Activated CD4-positive, alpha-beta T cell treated with anti-CD3 and anti-CD28 coated beads for 24 hours (primary cell): ENCODE data around the gene NUCB1.

ENCODE experiments used
- DNase-seq, 2 donors: peaks; one replicate each; pipeline ENCODE4 v3.0.0-alpha.2; 2020; ENCODE audit warnings: low read depth in 2 of 2

The NUCB1 gene

GRCh38 chr19:48962029-48962848, 62.1 kb downstream of the NUCB1 start:
- DNase-seq = no peak

DNA sequence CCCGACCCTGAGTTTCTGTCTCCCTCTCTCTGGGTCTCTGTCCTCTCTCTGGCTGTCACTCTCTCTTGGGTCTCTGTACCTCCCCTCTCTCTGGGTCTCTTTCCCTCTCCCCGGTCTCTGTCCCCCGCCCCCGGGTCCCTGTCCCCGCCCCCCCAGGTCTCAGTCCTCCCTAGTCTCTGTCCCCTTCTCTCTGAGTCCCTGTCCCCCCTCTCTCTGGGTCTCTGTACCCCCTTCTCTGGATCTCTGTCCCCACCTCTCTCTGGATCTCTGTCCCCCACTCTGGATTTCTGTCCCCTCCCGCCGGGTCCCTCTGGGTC, 62.7 kb downstream of the NUCB1 start:
- DNase-seq = no peak

GRCh38 chr19:48963371-48964204, 63.5 kb downstream of the NUCB1 start:
- DNase-seq = peak; percentile 43 to 66

GRCh38 chr19:48964205-48965039, 64.3 kb downstream of the NUCB1 start:
- no peak for DNase-seq

GRCh38 chr19:48965040-48965805, 65.1 kb downstream of the NUCB1 start, which contains the start of gene FTL:
FTL (plus strand) TSS chr19:48965309; CDS start chr19:48965508, 199 bp downstream.
- DNase-seq = peak; percentile 85 to 89

DNA sequence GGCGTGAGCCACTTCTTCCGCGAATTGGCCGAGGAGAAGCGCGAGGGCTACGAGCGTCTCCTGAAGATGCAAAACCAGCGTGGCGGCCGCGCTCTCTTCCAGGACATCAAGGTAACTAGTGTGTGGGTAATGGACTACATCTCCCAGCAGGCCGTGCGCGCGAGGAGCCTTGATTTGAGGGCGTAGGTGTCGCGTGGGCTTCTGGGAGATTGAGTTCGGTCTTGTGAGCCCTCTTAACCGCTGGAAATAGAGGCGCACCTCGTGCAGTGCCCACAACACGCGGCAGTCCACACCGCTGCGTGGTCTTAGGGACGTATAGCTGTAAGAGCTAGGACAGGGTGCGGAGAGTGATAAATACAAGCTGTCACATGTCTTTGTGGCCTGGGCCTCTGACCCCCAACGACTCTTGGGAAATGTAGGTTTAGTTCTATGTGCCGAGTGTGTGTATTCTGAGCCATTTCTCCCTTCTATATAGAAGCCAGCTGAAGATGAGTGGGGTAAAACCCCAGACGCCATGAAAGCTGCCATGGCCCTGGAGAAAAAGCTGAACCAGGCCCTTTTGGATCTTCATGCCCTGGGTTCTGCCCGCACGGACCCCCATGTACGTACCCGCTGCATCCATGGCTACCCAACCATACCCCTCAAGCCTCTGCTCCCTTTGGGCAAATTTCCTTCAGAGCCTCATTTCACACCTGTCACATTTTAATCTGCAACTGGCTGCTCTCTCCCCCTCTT, 65.9 kb downstream of the NUCB1 start:
- DNase-seq = peak; percentile 76 to 87

GRCh38 chr19:48966541-48967345, 66.6 kb downstream of the NUCB1 start:
- DNase-seq = no peak

DNA sequence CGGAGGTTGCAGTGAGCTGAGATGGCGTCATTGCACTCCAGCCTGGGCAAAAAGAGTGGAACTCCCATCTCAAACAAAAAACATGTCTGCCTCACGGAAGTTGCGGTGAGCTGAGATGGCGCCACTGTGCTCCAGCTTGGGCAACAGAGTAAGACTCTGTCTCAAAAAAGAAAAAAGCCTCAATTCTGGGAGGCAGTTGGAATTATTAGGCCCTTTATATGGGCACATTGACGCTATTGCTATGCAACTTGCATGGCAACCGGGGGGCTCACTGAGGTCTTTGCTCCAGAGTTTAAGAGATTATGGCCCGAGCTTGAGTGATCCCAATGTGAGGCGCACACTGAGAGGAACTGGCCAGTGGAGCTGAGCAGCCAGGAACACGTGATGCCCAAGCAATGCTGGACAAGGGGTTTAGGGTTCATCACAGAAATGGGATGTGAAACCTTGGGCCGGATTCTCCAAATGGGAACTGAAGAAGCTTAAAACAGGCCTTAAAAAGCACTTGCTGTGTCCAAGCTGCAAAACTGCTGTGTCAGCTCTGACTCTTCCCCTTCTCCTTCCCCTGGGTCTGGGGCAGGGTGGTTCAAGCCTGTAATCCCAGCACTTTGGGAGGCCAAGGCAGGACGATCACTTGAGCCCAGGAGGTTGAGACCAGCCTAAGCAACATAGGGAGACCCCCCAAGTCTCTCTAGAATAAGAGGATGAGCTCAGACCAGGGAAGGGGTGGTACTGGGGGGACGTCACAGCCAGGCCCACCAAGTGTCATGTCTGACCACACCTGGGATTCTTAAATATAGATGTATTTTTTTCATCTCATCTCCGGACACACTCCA, 67.5 kb downstream of the NUCB1 start:
- DNase-seq = no peak

DNA sequence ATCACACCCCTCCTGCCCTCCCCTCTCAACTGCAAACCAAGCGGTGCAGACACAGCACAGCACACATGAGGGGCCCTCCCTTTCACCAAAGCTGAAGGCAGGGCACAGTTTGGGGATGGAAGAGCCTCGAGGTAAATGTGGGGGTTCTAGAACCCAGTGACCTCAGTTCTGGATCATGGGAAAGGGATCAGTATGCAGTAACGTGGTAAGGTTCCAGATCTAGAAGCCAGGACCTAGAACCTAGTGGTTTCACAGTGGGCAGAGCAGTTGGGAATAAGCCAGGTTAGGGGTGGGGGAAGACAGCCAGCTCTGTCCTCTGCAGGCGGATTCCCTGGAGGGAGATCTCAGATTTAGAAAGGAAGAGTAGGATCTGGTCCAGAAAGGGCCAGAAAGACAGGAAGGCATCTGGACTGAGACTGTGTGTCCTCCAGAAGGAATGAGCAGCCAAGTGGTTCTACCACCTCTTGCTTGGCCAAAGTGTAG, 68.1 kb downstream of the NUCB1 start:
- no peak for DNase-seq

- no peak for DNase-seq
Observed at GRCh38 chr19:48968813-48969218, 68.7 kb downstream of the NUCB1 start.

DNA sequence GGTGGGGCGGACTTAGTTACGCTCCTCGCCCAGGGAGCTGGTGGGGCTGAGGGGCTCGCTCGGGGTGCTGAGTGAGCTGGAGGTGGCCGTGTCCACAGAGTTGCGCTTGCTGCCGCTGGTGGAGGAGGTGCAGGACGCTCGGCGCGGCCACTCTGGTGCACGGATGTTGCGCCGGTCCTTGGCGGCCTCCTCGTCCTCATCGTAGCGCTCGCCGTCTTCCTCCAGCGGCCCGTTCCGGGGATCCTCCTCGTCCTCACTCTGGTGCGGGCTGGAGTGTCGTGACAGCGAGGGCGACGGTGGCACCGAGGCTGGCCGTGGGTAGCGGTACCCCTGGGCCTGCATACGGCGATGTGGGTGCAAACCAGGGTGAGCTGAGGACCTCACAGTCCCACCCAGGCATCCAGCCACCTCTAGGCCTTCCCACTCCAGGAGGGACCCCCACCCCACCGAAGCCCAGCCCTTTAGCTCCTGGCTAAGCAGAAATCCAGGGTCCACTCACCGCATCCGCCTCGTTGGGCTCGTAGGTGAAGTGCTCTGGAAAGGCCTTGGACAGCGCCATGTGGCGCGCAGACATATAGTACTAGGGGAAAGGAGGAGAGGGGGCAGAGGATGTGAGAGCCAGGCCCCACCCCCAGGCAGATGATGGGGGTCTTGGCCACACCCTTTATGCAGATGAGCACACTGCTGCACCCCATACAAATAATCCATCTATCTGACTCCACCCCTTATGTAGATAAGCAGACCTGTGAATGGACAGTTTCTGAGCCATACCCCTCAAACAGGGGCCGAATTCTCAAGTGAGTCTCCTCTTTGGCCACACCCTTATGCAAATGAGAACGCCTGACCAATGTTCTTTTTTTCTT, 69.4 kb downstream of the NUCB1 start:
- no peak for DNase-seq

- DNase-seq = no peak
Observed at GRCh38 chr19:48970139-48970766, 70.1 kb downstream of the NUCB1 start.

DNA sequence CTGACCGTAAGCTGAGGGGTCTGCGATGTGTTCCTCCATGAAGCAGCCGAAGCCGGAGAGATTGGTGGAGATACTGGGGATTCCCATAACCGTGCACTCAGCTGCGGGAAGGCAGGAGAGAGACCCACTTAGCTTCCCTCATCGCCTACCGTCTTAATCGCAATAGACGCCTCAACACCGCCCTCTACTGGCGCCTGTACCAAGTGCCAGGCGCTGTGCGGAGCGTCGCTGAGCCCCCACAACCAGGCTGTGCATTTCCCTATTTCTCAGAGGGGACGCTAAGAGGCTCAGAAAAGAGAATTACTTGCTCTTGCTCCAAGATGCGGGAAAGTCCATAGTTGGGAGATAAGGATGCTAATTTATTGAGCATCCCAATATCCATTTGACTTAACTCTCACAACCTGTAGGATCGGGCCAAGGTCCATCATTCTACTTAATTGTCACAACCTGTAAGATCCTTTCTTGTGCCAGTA, 70.8 kb downstream of the NUCB1 start:
- DNase-seq = peak; percentile 77 to 82
